ENCODE data around the gene CCDC71.

Gene CCDC71

DNA sequence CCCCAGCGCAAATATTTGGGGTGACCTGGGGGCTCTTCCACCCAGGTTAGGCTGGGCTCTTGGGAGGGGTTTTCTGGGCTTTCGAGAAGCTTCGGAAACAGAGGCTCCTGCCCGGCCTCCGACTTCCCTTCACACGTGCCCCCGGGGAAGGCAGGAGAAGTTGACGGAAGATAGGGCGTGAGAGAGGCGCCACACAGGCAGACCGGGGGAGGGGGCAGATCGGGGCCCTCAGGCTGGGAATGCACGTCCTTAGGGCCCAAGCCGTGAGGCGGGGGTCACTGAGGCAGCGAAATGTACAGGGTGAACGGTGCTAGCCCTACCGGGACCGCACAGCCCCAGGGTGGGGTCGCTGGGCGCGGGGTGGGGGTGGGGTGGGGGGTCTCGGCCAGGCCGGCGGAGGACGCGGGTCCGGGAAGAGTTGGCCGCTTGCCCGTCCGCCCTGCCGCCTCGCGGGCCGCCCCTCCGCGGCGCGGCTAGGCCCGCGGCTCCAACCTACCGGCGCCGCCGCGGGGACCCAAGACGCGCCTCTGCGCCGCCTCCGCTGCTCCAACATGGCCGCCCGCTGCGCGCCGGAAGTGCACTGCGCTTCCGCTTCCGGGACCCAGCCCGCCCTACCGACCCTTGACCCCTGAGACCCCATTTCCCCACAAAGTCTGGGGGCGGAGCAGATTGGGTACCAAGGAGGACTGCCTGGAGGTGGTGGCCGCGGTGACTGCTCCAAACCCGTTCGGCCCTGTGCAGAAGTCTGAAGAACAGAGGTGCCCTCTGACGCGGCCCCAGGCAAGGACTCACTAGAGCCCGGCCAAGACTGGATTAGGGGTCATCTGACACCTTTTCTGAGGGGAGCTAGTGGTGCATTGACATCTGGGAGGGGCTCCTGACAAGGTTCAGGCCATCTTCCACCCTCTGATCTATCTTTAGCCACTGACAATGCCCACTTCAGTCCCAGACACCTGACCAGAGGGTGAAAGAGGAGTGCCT, at the start of gene CCDC71:
TSS of gene CCDC71 (minus strand) at position 561 of the 981 bp plus-strand sequence. CDS start 2,123 bp downstream, outside the sequence.
- DNase-seq, result peak; percentile 79

DNA sequence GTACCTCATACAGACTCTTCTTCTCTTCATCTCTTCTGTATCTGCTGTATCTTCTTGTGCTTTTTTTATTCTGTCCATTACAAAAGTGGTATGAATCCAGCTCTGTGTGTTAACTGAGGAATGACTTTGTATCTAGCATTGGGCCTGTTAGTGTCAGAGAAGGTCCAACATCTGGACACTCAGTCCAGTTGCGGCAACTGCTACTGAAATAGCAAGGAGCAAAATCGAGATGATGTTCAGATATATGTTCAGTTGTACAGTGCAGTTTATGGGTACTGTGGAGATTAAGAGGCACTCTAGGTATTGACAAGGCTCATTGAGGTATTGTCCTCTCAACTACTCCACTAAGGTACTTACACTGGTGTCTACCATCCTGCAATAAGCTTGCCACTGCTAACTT, 47.9 kb upstream of the CCDC71 start:
- no peak for DNase-seq

DNA sequence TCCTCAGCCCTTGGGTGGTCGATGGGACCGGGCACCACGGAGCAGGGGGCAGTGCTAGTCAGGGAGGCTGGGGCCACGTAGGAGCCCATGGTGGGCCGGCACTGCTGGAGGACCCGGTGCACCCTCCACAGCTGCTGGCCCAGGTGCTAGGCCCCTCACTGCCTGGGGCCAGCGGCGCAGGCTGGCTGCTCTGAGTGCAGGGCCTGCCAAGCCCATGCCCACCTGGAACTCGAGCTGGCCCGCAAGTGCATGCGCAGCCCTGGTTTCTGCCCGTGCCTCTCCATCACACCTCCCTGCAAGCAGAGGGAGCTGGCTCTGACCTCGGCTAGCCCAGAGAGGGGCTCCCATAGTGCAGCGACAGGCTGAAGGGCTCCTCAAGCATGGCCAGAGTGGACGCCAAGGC, 47.4 kb upstream of the CCDC71 start:
- no peak for DNase-seq

DNA sequence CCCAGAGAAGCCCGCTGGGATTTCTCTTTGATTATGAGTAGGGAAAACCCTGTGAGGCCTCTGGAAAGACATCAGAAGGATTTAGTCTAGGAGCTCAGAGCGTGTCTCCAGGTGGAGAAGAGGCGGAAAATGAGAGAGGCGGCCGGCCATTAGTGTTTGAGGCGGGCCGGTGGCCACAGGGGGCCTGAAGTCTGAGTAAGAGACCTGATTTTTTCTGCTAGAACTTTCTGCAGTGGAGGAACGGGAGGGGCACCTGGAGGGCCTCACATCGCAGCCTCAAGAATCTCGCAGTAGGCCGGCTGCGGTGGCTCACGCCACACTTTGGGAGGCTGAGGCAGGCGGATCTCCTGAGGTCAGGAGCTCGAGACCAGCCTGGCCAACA, 33.8 kb upstream of the CCDC71 start:
- DNase-seq, result no peak

DNA sequence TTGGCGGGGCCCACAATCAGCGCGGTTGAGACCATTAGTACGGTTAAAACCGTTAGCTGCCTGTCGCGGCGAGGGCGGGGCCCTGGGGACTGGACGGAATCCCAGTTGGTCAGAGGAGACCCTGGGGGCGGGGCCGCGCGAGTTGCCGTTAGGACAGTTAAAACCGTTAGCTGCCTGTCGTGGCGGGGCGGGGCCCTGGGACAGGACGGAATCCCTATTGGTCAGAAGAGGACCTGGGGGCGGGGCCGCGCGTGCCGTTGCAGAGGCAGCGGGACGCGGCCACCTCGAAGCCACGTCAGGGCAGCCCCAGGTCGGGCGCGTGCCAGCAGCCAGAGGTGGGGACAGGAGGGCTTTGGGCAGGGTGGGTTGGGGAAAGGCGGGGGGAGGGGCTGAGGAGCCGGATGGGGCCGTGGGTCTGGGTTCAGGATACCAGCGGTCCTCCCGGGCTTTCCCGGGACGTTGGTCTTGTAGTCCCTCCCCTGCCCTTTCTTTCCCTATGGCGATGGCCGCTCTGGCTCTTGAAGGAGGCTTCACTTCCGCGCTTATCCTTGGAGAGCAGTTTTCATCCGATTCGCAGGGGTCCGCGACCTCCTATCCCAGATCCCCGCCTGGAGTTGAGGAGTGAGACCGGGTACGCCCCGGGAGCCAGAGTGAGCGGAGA, 33.2 kb upstream of the CCDC71 start:
- no peak for DNase-seq

DNA sequence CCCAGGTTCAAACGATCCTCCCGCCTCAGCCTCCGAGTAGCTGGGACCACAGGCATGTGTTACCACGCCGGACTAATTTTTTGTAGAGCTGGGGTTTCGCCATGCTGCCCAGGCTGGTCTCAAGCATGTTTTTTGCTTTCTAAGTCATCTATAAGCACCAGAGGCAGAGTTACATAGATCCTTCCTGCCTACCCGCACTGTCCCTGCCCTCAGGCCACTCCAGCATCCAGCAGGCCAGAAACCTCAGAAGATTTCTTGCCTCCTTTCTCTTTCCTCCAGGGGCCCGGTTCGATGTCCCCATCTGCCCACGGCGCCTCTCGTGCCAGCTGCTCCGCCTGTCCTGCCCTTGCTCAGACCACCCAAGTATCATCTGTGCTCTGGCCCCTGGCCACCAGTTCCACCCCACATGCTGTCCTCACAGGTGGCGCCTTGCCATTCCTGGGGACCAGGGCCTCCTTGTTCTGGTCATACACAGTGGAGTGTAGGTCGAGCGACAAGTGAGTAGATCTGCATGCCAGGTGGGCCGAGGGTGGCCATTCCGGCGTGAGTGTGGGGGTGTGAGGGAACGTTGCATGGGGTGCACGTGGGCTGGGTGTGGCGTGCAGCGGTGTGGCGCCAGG, 32.6 kb upstream of the CCDC71 start:
- DNase-seq, result no peak

DNA sequence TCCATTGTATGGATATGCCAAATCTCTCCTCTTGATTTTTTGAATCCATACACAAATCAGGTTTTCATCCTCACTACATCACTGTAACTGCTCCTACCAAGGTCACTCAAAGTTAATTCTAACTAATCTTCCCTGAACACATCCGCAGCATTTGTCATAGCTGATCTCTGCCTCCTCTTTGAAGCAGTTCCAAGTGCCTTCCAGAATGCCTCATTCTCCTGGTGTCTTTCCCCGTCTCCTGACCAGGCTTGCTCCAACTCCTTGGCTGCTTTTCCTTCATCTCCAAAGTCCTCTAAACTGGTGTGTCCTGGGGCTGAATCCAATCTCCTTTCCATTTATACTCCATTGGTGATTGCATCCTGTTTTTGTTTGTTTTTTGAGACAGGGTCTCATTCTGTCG, 32.0 kb upstream of the CCDC71 start:
- no peak for DNase-seq

DNA sequence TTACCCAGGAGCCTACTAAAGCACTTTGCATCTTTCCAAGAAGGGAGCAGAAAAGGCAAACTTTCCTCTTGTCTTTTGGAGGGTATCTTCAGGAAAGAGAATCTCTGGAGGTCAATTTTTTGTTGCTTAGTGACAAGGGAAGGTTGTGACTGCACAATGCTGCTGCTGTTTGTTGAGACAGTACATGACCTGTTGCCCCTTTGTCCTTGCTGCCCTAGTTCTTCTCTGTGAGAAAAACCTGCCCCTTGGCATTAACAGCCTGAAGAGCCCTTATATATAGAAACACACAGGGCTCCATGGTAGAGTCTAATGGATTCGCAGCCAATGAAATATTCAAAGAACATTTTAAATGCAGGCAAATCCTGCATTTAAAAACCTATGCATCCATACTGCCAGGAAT, 25.6 kb upstream of the CCDC71 start:
- no peak for DNase-seq

DNA sequence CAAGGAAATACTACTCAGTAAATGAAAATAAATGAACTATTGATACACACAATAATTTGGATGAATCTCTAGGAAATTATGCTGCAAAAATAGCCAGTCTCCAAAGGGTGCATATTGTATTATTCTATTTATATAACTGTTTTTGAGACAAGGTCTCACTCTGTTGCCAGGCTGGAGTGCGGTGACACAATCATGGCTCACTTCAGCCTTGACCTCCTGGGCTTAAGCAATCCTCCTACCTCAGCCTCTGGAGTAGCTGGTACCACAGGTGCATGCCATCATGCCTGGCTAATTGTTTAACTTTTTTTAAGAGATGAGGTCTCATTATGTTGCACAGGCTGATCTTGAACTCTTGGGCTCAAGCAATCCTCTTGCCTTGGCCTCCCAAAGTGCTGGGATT, 17.7 kb upstream of the CCDC71 start:
- DNase-seq, result no peak

DNA sequence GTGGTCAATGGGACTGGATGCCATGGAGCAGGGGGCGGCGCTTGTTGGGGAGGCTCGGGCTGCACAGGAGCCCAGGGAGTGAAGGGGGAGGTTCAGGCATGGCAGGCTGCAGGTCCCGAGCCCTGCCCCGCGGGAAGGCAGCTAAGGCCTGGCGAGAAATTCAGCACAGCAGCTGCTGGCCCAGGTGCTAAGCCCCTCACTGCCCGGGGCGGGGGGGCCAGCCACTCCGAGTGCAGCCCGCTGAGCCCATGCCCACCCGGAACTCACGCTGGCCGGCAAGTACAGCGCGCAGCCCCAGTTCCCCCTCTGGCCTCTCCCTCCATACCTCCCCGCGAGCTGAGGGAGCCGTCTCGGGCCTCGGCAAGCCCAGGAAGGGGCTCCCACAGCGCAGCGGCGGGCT, 16.6 kb upstream of the CCDC71 start:
- no peak for DNase-seq

DNA sequence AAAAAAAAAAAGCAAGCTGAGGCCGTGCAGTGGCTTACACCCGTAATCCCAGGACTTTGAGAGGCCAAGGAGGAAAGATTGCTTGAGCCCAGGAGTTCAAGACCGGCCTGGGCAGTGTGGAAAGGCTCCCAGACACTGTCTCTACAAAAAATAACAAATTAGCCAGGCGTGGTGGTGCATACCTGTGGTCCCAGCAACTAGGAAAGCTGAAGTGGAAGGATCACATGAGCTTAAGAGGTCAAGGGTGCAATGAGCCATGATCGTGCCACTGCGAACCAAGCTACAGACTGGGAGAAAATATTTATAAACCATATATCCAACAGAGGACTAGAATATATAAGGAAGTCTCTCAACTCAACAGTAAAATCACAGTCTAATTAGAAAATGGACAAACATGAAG, 15.2 kb upstream of the CCDC71 start:
- no peak for DNase-seq

DNA sequence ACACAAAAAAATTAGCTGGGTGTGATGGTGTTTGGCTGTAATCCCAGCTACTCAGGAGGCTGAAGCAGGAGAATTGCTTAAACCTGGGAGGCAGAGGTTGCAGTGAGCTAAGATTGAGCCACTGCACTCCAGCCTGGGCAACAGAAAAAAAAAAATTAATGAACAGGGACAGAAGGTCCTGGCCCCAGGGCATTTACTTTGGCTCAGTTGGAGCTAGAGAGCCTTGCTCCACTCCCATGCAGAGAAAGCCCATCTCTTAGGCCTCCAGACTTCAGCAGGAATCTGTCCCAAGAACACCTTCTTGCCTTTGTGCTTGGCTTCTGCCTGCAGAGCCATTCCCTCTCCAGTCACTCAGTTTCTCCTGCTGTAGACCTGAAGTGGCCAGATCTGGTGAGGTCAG, 14.0 kb upstream of the CCDC71 start:
- no peak for DNase-seq

DNA sequence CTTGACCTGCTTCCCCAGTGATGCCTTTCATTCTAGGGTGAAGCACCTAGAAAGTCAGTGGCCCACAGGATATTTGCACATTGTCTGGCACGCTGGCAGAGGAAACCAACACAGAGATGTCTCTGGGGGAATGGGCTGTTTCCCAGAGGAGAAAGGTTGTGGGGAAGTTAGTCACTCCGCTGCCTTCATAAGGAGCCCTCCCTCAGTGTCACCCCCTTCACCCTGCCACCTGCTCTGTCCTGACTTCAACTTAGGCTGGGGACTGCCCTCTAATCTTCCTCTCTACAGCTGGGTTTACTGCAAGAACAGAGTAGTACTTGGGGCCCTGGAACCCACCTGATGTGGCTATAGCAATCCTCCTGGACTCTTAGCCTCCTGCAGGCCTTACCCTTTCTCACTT, 10.9 kb upstream of the CCDC71 start:
- DNase-seq, result no peak

DNA sequence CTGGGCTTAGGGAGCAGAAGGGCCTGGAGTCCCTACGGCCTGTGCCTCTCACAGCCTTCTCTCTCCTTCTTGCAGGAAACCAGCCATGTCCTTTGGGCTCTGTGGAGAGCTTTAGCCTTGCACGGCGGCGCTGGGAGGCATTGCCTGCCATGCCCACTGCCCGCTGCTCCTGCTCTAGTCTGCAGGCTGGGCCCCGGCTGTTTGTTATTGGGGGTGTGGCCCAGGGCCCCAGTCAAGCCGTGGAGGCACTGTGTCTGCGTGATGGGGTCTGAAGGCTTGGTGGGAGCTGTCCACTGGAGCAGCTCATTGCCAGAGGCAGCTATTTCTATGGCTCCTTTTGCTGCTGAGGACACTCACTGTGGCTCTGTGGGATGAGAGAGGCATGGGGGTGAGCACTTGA, 9.4 kb upstream of the CCDC71 start:
- no peak for DNase-seq

DNA sequence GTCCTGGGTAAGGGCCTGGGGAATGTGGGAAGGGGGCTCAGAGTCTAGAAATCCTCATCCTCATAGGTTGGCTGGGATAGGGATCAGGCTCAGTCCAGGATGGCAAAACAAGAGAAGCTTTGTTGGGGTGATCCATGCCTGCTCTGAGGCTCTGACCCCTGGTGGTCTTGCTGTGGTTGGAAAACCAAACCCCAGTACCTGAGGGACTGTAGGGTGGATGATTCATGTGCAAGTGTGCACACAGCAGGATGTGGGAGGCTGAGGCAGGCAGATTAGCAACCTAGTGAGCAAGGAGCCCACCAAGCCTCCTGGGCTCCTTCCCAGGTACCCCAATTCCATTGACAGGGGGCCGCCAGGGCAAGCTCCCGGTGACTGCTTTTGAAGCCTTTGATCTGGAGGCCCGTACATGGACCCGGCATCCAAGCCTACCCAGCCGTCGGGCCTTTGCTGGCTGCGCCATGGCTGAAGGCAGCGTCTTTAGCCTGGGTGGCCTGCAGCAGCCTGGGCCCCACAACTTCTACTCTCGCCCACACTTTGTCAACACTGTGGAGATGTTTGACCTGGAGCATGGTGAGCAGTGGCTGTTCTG, 8.4 kb upstream of the CCDC71 start:
- no peak for DNase-seq

DNA sequence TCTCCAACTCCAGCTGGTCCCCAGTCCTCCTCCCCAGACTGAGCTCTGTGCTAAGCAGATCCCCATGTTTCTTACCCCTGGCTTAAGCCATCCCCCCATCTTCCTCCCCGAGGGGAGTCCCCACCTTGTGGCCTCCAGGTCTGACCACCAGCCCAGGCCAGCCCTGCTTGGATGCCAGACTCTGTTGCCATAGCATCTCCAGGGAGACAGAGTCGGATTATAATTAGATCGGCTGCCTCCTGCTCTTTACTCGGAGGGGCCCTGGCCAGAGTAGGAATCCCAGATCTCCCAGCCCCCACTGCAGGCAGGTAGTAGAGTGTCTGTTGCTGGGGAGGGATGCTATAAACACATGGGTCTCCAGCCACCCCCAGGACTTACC, 7.7 kb upstream of the CCDC71 start:
- DNase-seq, result no peak

DNA sequence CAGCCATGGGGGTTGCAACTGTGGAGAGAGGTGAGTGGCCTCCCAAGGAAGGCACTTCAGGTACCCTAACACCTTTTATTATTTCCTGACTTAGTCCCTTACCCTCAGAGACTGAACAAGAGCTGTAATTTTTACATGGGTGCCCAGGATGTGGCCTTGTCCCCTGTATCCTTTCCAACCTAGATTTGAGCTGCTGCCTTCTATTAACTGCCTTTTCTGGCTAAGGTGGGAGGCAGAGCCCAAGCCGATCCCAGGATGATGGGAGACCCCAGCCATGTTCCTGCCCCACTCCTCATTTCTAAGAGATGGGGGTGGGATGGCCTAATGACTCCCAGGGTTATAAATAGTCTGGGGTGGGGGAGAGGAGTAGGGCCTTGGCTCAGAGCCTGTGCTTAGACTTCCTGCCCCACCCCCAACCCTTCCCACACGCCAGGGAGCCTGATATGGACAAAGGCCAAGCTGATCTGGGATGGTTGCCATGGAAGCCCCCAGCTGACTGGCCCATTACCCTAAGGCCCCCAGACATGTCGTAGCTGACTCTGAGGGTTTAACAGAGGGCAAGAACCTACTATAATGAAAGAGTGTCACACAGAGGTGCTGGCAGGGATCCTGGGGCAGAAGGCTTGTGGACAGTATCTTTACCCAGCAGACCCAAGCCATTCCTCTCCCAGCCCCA, 7.1 kb upstream of the CCDC71 start:
- no peak for DNase-seq

DNA sequence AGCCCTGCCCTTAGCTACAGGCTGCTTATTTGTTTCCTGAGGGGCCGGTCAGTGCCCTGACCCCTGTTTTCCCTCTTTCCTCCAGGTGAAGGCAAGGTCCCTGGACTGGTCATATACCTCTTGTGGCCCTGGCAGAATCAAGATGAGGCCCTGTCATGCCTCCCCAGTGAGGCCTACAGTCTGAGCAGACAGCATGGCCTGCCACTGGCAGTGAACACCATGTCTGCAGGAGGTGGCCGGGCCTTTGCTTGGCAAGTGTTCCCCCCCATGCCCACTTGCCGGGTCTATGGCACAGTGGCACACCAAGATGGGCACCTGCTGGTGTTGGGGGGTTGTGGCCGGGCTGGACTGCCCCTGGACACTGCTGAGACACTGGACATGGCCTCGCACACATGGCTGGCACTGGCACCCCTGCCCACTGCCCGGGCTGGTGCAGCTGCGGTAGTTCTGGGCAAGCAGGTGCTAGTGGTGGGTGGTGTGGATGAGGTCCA, 6.5 kb upstream of the CCDC71 start:
- no peak for DNase-seq

DNA sequence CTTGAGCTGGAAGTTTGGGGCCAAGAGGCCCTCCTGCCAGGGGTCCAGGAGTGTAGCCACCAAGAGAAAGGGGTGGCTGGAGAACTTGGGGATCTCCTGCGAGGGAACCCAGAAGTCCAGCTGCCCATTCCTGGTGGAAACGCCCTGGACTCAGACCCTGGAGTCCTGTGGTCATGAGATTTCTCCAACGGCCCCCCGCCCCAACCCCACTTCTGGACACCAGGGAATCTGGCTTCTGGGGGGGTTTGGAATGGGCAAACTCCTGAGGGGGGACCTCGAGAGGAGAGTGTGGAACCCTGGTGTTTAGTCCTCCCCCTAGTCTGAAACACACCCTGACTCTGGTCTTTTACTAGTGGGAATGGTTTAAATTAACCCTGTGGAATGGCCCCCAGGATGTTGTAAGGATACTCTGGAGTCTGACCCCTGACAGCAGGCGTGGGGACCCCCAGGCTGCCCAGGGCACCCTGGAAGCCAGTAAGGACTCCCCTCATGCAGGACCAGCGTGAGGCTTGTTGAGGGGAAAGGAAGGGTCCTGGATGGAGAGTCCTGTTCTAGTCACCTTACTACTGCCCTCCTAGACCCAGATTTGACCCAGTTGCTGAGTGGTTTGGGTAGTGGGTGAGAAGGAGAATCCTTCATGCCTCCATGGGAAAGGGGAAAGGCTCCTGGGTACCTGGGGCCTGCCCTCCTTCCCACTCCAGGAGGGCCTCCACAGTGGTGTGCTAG, 5.8 kb upstream of the CCDC71 start:
- DNase-seq, result no peak

DNA sequence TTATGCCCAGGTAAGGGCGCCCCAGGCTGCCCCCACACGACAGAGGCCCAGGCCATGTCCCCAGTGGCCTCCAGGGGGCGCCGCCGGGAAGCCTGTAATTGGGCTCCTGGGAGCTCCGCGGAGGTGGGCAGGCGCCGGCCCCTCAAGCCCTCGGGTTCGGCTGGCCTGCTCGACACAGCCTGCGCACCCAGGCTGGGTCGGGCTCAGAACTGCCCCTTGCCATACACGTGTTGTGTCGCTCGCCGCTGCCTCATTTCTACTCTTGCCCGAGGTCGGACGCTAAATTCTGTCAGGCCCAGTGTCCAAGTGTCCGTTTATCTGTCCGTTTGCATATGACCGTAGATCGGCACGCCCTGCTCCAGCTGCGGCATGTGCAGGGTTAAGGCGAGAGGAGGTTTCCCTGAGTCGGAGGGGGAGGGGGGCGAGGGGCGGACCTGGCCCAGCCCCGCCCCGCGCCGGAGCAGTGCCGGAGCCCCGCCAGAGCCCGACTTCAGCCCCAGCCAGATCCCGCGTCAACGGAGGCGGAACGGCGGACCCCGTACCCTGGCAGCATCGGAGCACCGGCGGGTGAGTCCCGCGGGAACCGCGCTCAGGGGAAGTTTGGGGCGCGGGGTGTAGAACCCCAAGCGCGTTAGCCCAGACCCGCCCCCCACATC, 5.1 kb upstream of the CCDC71 start, which contains the start of gene KLHDC8B:
TSS of gene KLHDC8B (plus strand) at position 480 of the 656 bp plus-strand sequence. CDS start 1,172 bp downstream, outside the sequence.
- peak; percentile 83 for DNase-seq

DNA sequence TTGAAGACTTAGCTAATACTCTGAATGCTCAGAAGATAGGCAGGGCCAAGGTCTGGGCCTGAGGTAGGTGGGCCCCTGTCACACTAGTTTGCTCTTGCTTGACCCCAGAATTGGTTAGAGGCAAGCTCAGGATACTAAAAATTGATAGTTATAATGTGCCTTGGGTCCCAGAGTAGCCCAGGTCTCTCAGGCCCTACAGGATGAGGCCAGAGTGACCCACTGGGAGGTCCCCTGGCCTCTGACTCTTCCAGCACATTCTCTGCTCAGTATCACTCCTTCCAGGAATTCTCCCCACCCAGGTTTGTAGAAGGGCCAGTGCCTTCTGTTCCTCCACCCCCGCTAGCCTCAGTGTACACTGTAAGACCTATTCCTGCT, 4.6 kb upstream of the CCDC71 start:
- no peak for DNase-seq
